ENCODE measurements around the gene KPNA4.

- TF ChIP-seq GATA2 (IDR thresholded peaks at IDR 0.05; ENCODE audit: low read depth, low read length) (no peak), GATA3 (IDR thresholded peaks at IDR 0.05; ENCODE audit: low read depth, low read length) (no peak)
Observed at GRCh38 chr3:160562952-160563351, 2.4 kb downstream of the KPNA4 start.
